SKM-1 (cell line): ENCODE results near the gene GATAD2A.
"Not testable (repeated sequence)": the region's sequence is repeated elsewhere in the genome, so short reads cannot be mapped to it uniquely, and the experiment has no call there.

Source experiments
- DNase-seq: peaks from one replicate; lab custom pipeline; 2025; ENCODE audit not compliant: unreplicated experiment; lab: John Stamatoyannopoulos, UW

The GATAD2A gene, protein sequence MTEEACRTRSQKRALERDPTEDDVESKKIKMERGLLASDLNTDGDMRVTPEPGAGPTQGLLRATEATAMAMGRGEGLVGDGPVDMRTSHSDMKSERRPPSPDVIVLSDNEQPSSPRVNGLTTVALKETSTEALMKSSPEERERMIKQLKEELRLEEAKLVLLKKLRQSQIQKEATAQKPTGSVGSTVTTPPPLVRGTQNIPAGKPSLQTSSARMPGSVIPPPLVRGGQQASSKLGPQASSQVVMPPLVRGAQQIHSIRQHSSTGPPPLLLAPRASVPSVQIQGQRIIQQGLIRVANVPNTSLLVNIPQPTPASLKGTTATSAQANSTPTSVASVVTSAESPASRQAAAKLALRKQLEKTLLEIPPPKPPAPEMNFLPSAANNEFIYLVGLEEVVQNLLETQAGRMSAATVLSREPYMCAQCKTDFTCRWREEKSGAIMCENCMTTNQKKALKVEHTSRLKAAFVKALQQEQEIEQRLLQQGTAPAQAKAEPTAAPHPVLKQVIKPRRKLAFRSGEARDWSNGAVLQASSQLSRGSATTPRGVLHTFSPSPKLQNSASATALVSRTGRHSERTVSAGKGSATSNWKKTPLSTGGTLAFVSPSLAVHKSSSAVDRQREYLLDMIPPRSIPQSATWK

DNA sequence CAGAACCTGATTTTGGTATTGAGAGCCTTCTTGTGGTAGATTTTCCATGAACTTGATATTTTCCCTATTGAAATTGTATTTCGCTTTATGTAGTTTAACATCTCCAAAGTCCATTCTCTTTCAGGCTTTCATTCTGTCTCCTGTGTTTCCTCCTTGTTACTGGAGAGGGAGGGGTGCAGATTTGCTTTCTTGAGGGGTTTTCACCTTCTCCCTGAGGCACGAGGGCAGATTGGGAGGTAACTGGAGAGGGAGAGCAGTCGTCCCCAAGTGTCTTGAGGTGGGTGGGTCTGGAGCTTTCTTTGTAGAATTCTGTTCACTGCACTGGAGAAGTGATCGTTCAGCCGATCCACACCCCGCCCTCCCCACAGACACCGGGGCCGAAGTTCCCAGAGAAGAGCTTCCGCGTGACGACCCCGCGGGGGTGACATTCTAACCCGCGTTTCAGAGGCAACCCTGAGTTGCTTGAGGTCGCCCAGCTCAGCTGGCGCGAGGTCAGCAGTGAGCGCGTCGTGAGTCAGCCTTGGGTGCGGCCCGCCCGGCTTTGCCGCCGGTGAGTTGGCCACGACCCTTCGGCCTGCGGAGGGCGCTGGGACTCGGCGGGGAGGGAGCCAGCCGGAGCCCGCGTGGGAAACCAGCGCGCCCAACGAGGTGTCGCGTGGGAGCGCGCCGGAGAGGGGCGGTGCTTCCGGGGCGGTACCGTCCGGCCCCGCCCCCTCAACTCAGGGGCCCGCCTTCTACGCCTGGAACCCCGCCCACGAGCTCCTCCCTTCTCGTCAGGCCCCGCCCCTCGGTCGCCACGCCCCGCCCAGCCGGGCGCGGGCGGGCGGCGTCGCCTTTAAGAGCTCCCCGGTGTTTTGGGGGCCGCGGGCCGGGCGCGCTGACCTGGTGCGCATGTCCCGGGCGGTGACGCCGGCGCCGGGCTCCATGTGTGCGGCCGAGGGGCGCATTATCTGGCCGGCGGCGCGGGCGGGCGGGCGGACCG lies at the start of gene GATAD2A:
GATAD2A (plus strand) TSS at position 797 of the 982 bp plus-strand sequence. CDS start 59,671 bp downstream, outside the sequence.
- DNase-seq = peak; percentile 47

DNA sequence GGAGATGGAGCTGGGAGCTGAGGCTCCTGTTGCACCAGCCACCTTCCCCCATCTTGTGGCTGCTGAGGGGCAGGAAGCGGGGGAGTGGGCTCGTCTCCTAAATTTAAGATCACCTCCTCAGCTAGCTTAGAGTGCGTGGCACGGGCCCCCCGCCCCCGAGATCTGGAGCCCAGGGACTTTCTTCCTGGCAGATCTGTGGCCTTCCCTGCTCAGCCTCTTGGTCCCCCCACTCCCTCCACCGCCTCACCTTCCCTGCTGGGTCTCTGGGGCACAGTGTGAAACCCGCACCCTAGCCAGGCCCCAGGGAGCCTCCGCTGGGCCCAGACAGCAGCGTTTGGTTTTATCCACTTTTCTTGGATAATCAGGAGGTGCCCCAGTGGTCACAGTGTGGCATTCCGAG lies 49.0 kb upstream of the GATAD2A start:
- DNase-seq = no peak

DNA sequence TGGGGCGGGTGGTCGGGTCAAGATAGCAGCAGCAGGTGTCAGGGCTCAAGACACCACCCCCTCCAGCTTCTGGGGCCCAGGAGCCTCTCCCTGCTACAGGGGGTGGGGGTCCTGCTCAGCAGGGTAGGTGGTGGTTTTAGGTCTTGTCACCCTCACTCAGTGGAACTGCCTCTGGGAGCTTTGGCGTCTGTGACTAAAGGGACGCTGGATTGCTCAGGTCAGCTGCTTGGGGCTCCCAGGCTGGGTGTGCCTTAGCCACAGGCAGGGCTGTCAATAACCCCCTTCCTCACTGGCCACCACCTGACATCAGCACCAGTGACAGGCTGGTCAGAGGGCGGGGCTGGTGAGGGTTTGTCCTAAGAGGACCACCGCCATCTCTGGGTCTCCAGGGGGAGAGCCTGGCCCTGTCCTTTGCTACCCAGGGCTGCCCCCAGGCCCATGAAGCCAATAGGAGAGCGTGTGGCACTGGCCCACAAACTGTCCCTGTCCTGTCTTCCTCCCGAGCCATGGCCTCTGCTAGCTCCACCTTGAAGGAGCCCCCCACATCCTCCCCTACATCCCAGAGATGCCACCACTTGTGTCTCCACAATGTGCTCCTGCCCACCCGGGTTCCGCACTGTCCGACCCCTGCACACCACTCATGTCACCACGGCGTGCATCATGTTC lies 48.4 kb upstream of the GATAD2A start:
- DNase-seq = no peak

DNA sequence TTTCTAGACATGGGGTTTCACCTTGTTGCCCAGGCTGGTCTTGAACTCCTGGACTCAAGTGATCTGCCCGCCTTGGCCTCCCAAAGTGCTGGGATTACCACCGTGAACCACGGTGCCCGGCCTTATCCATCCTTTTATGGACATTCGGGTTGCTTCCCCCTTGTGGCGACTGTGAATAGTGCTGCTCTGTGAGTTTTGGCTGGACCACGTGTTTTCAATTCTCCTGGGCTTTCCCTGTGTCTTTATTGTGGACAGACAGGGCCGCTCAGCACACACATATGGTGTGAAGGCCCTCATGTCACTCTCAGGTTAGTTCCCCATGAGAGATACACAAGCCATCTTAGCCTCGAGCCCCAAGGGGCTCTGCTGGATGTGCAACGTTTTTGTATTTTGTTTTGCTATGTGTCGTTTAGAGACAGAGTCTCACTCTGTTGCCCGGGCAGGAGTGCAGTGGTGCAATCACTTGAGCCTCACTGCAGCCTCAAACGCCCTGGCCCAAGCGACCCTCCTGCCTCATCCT lies 44.3 kb upstream of the GATAD2A start:
- DNase-seq = peak; percentile 74

DNA sequence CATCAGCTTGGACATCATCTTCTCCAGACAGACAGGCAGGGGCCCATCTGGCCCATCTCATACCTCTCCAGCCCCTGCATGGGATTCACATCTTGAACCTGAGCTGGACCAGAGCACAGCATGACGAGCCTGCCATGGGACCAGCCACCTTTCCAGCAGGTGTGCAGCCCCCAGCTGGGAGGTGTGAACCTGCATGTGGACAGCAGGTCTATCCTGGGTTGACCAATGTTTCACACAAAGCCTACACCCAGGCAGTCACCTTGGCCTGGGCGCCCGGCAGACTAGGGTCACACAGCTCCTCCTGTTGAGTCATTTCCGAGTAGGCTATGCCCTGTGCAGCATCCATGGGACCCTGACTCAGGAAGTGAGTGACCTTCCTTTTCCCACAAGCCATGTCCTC lies 43.4 kb upstream of the GATAD2A start:
- DNase-seq = no peak

DNA sequence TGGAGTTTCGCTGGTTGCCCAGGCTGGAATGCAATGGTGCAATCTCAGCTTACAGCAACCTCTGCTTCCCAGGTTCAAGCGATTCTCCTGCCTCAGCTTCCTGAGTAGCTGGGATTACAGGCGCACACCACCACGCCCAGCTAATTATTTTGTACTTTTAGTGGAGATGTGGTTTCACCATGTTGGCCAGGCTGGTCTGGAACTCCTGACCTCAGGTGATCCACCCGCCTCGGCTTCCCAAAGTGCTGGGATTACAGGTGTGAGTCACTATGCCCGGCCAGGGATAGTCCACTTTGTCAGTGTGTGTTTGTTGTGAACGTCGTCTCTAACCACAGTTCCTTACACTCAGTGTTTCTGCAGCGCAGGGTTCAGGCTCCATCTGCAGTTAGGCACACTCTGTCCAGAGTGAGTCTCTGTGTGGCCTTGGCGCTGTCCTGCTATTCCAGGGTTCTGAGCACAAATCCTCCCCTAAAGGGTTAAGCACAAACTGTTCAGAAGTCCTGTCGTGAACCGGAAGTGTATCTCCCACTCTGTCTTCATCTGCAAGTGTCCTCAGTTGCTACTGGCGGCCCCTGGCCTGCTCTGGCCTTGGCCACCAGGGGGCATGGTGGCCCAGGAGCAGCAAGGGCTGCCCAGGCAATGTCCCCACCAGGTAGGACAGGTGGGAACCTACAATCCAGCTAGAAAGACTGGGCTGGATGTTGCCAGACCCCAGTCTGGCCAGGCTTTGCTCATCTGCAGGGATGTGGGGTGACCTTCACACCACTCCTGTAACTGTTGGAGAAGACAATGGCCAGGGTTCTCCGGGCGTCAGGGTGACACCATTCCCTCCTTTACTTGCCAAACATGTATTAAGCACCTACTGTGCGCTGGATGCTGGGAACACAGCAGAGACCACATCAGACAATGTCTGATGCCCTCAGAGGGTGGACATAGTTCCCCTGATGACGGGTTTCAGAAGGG lies 38.8 kb upstream of the GATAD2A start:
- peak; percentile 86 for DNase-seq

DNA sequence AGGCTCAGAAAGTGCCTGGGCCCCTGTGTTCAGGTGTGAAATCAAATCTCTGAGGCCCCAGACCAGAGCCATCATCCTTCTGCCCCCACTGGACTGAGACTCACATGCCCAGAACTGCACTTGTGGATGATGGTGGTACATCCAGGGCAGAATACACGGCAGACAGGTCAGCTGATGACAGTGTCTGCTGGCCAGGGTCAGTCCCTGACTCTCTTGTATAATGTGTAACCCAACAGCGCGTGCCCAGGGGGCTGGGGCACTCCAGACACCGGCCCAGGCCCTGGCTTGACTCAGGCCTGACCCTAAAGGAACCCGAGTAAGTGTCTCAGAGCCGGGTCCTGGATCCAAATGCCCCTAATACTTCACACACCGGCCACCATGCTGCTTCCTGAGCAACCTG lies 37.4 kb upstream of the GATAD2A start:
- no peak for DNase-seq

DNA sequence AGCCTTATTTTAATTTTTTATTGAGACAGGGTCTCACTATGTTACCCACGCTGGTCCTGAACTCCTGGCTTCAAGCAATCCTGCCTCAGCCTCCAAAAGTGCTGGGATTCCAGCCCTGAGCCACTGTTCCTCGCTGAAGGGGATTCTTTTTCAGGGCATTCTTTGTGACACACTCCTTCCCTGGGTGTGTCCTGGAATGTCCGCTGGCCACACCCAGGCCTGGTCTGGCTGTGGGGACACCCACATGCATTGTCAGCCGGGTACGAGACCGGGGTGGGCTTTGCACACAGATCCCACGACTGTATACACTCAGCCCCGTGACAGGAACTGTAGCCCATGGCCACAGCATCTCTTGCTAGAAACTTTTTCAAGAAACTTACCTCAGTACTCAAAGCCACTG lies 34.4 kb upstream of the GATAD2A start:
- no peak for DNase-seq

DNA sequence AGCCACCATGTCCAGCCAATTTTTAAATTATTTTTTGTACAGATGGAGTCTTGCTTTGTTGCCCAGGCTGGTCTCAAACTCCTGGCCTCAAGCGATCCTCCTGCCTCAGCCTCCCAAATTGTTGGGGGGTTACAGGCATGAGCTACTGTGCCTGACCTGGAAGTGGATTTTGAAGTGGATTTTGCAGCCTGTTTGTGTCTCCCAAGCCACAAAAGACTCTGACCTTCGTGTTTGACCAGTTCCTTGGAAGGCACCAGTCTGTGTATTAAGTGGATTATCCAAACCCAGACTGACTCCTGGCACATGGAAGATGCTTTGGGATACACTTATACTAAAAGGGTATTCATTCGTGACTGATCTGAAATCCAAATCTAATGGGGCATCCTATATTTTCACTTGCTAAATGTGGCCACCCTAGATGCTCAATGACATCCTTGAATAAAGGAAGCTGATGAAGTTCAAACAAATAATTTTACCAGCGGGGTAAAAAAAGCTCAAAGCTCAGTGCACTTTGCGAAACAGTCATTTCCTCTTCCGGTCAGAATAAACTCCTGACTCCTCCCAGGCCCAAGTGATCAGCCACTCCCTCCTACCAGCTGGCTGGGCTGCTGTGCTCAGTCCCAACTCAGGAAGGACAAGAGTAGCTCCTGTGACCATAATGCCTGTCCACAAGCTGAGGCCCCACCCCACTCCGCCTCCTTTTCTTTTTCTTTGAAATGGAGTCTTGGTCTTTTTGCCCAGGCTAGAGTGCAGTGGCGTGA lies 32.6 kb upstream of the GATAD2A start:
- peak; percentile 90 for DNase-seq

DNA sequence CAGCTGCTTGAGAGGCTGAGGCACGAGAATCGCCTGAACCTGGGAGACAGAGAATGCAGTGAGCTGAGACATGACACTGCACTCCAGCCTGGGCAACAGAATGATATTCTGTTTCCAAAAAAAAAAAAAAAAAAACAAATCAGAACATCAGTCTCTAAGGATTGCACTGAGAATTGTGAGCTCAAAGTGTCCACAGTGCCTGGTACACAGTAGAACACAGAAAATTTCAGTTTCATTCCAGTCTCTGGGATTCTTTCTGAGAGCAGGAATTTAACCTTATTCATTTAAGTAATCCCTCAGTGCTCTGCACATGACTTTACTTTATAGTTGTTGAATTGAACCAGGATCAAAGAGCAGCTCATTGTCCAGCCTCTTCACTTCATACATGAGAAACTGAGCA lies 25.9 kb upstream of the GATAD2A start:
- no peak for DNase-seq

DNA sequence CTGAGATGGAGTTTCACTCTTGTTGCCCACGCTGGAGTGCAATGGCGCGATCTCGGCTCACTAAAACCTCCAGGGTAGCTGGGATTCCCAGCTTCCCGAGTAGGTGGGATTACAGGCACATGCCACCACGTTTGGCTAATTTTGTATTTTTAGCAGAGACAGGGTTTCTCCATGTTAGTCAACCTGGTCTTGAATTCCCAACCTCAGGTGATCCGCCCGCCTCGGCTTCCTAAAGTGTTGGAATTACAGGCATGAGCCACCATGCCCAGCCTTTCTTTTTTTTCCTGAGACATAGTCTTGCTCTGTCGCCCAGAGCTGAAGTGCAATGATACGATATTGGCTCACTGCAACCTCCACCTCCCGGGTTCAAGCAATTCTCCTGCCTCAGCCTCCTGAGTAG lies 25.2 kb upstream of the GATAD2A start:
- not testable (repeated sequence) for DNase-seq

DNA sequence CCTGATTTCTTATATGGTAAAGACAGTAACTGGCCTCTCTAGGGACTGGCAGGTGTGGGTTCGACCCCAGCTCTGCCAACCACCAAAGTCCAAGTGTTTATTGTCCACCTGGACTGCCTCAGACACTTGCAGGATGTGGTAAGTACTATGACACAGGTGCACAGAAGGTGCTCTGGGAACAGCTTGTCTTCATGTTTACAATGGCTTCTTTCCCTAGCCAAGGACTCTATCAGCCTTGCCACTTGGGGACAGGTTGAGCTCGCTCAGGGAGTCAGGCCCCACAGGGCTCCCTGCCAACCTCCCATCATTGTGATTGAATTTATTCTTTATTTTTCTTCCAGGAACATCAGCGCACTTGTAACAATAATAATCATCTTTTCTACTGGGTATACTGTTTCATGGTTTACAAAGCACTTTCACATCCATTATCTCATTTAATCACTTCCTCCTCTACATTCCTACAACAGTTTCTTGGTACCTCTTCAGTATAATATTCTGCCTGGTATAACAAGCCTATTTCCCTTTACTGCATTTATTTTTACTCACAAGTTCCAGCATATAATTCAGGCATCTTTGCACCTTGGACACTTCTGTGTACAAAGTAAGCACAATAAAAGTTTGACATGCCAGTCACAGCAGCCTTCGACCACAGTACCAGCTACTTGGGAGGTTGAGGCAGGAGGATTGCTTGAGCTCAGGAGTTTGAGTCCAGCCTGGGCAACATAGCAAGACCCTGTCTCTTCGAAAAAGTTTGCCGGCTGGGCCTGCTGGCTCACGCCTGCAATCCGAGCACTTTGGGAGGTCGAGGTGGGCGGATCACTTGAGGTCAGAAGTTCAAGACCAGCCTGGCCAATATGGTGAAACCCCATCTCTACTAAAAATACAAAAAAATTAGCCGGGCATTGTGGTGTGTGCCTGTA lies 24.2 kb upstream of the GATAD2A start:
- DNase-seq = no peak

DNA sequence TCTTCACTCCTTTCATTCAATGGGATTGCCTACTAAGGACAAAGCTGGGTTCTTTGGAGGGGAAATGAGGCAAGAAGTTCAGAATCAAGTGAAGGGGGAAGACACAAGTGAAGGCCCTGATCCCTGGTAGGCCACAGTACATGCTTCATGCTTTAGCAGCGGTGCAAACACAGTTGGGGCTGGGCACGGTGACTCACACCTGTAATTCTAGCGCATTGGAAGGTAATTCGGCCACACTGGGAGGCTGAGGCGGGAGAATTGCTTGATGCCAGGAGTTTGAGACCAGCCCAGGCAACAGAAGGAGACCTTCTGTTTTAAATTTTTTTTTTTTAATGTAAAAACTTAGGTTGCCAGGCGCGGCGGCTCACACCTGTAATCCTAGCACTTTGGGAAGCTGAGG lies 23.4 kb upstream of the GATAD2A start:
- DNase-seq = no peak

DNA sequence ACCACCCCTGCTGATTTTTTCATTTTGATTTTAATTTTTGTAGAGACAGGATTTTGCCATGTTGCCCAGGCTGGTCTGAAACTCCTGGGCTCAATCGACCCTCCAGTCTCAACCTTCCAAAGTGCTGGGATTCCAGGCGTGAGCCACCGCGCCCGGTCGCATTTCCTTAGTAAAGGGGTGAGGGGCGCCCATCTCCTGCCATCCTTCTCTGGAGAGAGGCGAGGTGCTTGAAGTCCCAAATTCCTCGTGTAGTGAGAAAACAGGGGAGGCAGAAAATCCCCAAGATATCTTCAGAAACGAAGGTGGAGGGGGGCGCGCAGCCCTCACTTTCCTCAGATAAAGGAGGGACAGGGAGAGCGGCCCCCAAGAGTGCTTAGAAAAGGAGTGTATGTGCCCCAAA lies 21.0 kb upstream of the GATAD2A start:
- no peak for DNase-seq

DNA sequence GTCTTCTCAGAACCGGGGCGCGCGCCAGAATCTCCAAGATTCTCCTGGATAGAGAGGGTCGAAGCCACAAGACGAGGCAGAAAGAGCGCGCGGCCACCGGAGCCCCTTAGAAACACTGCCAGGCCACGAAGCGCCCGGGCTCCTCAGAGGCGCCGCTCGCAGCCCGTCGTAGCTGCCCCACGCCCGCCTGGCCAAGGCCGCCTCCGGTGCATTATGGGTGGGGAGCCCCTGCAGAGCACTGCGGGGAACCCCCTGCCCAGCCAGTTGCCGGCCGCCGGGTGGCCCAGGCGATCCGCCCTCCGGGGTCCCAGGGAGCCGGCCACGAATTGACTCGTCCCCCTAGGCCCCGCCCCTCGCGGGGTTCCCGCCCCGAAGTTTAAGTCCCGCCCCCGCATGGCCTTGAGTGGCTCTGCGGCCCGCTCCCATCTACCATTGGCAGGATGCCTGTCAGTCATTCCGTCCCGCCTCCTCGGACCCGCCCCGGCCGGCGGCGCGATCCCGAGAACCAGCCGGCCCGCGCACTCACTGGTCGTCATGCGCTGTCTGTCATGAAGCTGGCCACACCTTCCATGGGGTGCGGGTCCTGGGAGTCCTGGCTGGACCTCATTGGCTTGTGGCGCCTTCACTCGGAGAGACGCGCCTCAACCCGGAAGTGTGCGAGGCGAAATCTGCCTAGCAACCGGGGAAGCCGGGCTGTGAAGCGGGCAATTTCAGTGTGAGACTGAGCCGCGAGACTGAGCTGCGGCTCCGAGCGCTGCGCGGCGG lies 20.2 kb upstream of the GATAD2A start:
- DNase-seq = peak; percentile 94

DNA sequence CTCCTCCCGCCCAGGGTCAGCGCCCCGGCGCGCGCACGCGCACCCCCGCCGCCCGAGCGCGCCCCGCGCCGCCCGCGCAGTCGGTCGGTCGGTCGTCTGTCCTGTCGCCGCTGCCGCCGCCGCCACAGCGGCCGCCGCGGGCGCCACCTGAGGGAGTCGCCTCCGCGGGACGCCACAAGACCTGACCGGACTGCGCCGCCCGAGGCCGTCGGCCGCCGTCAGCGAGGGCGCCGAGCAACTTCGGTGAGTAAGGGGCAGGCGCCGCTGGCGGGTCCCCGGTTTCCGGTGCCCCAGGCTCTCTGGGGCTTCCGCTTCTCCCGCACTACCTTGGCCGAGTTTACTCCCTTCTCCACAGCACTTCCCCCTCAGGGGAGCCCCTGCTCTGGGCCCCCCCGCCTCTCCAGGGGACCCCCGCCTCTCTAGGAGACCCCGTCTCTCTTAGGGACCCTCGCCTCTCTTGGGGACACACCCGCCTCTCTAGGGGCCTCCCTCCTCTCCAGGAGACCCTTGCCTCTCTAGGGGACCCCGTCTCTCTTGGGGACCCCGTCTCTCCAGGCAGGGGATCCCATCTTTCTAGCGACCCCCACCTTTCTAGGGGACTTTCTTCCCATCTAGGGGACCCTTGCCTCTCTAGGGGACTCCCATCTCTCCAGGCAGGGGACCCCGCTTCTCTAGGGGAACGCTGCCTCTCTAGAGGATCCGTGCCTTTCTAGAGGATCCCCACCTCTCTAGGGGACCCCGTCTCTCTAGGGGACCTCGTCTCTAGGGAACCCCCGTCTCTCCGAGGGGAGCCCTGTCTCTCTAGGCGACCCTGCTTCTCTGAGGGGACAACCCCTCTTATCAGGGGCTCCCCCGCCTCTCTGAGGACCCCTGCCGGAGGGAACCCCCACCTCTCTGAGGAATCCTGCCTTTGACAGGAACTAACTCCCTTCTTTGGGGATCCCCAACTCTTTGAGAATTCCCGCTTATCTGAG lies 19.3 kb upstream of the GATAD2A start:
- DNase-seq = no peak
